Measurements from ENCODE around the gene VMP1. TPM values are rescaled to one million over a fixed set of nuclear protein-coding genes. Genes with fewer than 3 reads are reported as not detected.
"Not testable (repeated sequence)": the region's sequence is repeated elsewhere in the genome, so short reads cannot be mapped to it uniquely, and the experiment has no call there.

VMP1 gene
- total and polyA plus RNA-seq, 2 of the 13 experiments (the other 11 are each of a cell fraction or from before 2014, with no cell fraction given), result 186 to 271 TPM

GRCh38 chr17:59853919-59854729 lies 146.7 kb downstream of the VMP1 start (continued):
- peak; percentile 65; the same call in 1 of the 2 replicates for TF ChIP-seq ATF2 (CRISPR knock-in tag; IDR thresholded peaks at IDR 0.05)
- TF ChIP-seq SMC3 (IDR thresholded peaks at IDR 0.05; ENCODE audit: low read length), result peak; percentile 14; the same call in 1 of the 2 replicates
- TF ChIP-seq ZNF33A (CRISPR knock-in tag; IDR thresholded peaks at IDR 0.05; ENCODE audit: borderline replicate concordance), result 0 out of 2 replicates have a peak, but pooled peaks have one; percentile 24
- TF ChIP-seq TBX2 (CRISPR knock-in tag; IDR thresholded peaks at IDR 0.05; ENCODE audit: borderline replicate concordance), result peak; percentile 75
- TF ChIP-seq RELA (CRISPR knock-in tag; IDR thresholded peaks at IDR 0.05), result 0 out of 2 replicates have a peak, but pooled peaks have one; percentile 35
- peak; percentile 72 for TF ChIP-seq HOXA3 (CRISPR knock-in tag; IDR thresholded peaks at IDR 0.05)
- peak; percentile 26; the same call in 1 of the 2 replicates for TF ChIP-seq ARID3A (IDR thresholded peaks at IDR 0.05; ENCODE audit: low read depth, low read length)
- TF ChIP-seq ZMYM4 (CRISPR knock-in tag; IDR thresholded peaks at IDR 0.05), result peak; percentile 55
- peak; percentile 51; the same call in 1 of the 2 replicates for TF ChIP-seq ARID4A (CRISPR knock-in tag; IDR thresholded peaks at IDR 0.05; ENCODE audit: borderline replicate concordance)
- peak; percentile 80 for TF ChIP-seq PPARG (CRISPR knock-in tag; conservative IDR thresholded peaks at IDR 0.05)
- TF ChIP-seq POLR2AphosphoS5 (IDR thresholded peaks at IDR 0.05; ENCODE audit: low read depth, low read length), result peak; percentile 34
- TF ChIP-seq U2AF1 (optimal IDR thresholded peaks at IDR 0.05; ENCODE audit: low read depth, low read length), result peak; percentile 8
- TF ChIP-seq POGZ (CRISPR knock-in tag; IDR thresholded peaks at IDR 0.05), result peak; percentile 60
- TF ChIP-seq TBL1XR1 (IDR thresholded peaks at IDR 0.05; ENCODE audit: borderline replicate concordance, low read length, partially characterized antibody), result peak; percentile 39
- TF ChIP-seq SALL1 (CRISPR knock-in tag; IDR thresholded peaks at IDR 0.05), result peak; percentile 98
- peak; percentile 63; the same call in 1 of the 2 replicates for TF ChIP-seq ERF (CRISPR knock-in tag; IDR thresholded peaks at IDR 0.05)
- peak; percentile 33 for TF ChIP-seq ZMYM3 (CRISPR knock-in tag; IDR thresholded peaks at IDR 0.05)
- TF ChIP-seq MIXL1 (CRISPR knock-in tag; IDR thresholded peaks at IDR 0.05), result peak; percentile 82
- not testable (repeated sequence) for TF ChIP-seq GABPA (IDR thresholded peaks at IDR 0.05; ENCODE audit: low read depth, low read length)
- TF ChIP-seq GABPA (CRISPR knock-in tag; IDR thresholded peaks at IDR 0.05; ENCODE audit: low read depth), result 0 out of 2 replicates have a peak, but pooled peaks have one; percentile 8
- peak; percentile 84 for TF ChIP-seq ZNF263 (CRISPR knock-in tag; IDR thresholded peaks at IDR 0.05)
- peak; percentile 23; the same call in 1 of the 2 replicates for TF ChIP-seq DMAP1 (CRISPR knock-in tag; IDR thresholded peaks at IDR 0.05)
